IPS DF 4.7 (cell line): Measurements from ENCODE around the gene TGM1.
"Not testable (repeated sequence)": the region's sequence is repeated elsewhere in the genome, so short reads cannot be mapped to it uniquely, and the experiment has no call there.

Experiments
- DNase-seq: peaks from one replicate; pipeline ENCODE4 v3.0.0-alpha.2; 2013; ENCODE audit warnings: low spot score; ENCODE audit errors: extremely low read depth

The TGM1 gene

GRCh38 chr14:24234095-24235005, 28.6 kb downstream of the TGM1 start:
- DNase-seq: no peak

- DNase-seq: no peak
These were observed 29.5 kb downstream of the TGM1 start for GRCh38 chr14:24233538-24233866.

GRCh38 chr14:24232645-24233537, 30.1 kb downstream of the TGM1 start, which contains the start of gene GMPR2:
TSS of gene GMPR2 (plus strand) at chr14:24232929. CDS start at chr14:24233254, 325 bp downstream.
- DNase-seq: no peak

GRCh38 chr14:24232121-24232644, 30.8 kb downstream of the TGM1 start, which contains the start of gene NEDD8:
TSS of gene NEDD8 (minus strand) at chr14:24232367. CDS start at chr14:24232267, 100 bp downstream.
- DNase-seq: no peak

- no peak for DNase-seq
These were observed 31.5 kb downstream of the TGM1 start for GRCh38 chr14:24231263-24232120.

- no peak for DNase-seq
These were observed 34.1 kb downstream of the TGM1 start for GRCh38 chr14:24228902-24229301.

GRCh38 chr14:24226473-24226872, 36.5 kb downstream of the TGM1 start:
- DNase-seq: no peak

GRCh38 chr14:24224618-24225071, 38.3 kb downstream of the TGM1 start:
- no peak for DNase-seq

- DNase-seq: not testable (repeated sequence)
These were observed 40.0 kb downstream of the TGM1 start for GRCh38 chr14:24222987-24223386.

- no peak for DNase-seq
These were observed 43.5 kb downstream of the TGM1 start for GRCh38 chr14:24219521-24219920.

- DNase-seq: no peak
These were observed 43.9 kb downstream of the TGM1 start for GRCh38 chr14:24219080-24219479.

GRCh38 chr14:24216876-24217275, 46.1 kb downstream of the TGM1 start:
- DNase-seq: not testable (repeated sequence)

GRCh38 chr14:24216345-24216699, 46.7 kb downstream of the TGM1 start:
- no peak for DNase-seq

- no peak for DNase-seq
These were observed 47.3 kb downstream of the TGM1 start, which contains the start of gene MDP1 for GRCh38 chr14:24215495-24216344. TSS of gene MDP1 (minus strand) at chr14:24216066. CDS start at chr14:24215955, 111 bp downstream.

- no peak for DNase-seq
These were observed 48.9 kb downstream of the TGM1 start for GRCh38 chr14:24213866-24214662.

GRCh38 chr14:24212924-24213865, 49.8 kb downstream of the TGM1 start, which contains the start of gene CHMP4A:
TSS of gene CHMP4A (minus strand) at chr14:24213488. CDS start at chr14:24213439, 49 bp downstream.
- DNase-seq: peak; percentile 94

GRCh38 chr14:24211311-24211710, 51.7 kb downstream of the TGM1 start:
- DNase-seq: no peak

- no peak for DNase-seq
These were observed 55.4 kb downstream of the TGM1 start for GRCh38 chr14:24207625-24208024.
